Effector memory CD4-positive, alpha-beta T cell (primary cell): ENCODE measurements around the gene RNF207.

Experiments used
- DNase-seq, 3 donors: peaks; one replicate each; pipeline ENCODE4 v3.0.0-alpha.2; 2020
- H3K27ac ChIP-seq: 2 replicates; pipeline ENCODE4 v1.7.0; 2013; ENCODE audit warnings: mild to moderate bottlenecking, low read length, moderate library complexity; ENCODE audit not compliant: insufficient read depth, poor library complexity, severe bottlenecking
- H3K27me3 ChIP-seq: replicated peaks from 2 replicates; pipeline ENCODE4 v1.7.0; 2013; ENCODE audit warnings: mild to moderate bottlenecking, low read length; ENCODE audit not compliant: insufficient read depth, control insufficient read depth, poor library complexity, severe bottlenecking
- H3K36me3 ChIP-seq: 2 replicates; pipeline ENCODE4 v1.7.0; 2013; ENCODE audit warnings: mild to moderate bottlenecking, low read length, moderate library complexity; ENCODE audit not compliant: control insufficient read depth, insufficient read depth
- H3K4me1 ChIP-seq: 2 replicates; pipeline ENCODE4 v1.7.0; 2013; ENCODE audit warnings: low read length, mild to moderate bottlenecking; ENCODE audit not compliant: control insufficient read depth, insufficient read depth, poor library complexity, severe bottlenecking
- H3K4me3 ChIP-seq: 2 replicates; pipeline ENCODE4 v1.7.0; 2013; ENCODE audit warnings: low read length, low read depth, mild to moderate bottlenecking; ENCODE audit not compliant: insufficient read depth, poor library complexity, severe bottlenecking
- H3K9me3 ChIP-seq: 2 replicates; pipeline ENCODE4 v1.7.0; 2013; ENCODE audit warnings: mild to moderate bottlenecking, low read length, moderate library complexity; ENCODE audit not compliant: control insufficient read depth

The RNF207 gene

DNA sequence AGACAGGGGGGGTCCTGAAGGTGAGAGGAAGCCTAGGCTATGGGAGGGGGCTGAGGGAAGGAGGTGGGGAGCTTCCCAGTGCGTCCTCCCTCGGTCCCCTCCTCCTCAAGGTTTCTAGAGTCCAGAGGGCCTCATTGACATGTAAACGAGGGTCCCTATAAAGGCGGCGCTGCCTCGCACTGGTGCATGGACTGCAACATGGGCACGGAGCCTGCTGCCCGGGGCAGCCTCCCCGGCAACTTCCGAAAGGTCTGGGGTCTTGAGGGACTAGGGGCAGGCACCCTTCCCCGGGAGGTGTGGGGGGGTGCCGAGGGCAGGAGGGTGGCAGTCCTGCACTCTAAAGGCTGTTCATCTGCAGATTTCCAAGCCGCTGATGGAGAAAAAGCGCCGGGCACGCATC, 38.1 kb downstream of the RNF207 start, which contains the start of gene HES3:
TSS of gene HES3 (plus strand) at position 187 of the 400 bp plus-strand sequence. CDS start at position 374, 187 bp downstream.
- Histone ChIP-seq H3K27me3 (peaks cover 75% of the 10 kb centered on the region), H3K4me1 (peaks cover 28% of the 10 kb centered on the region)

DNA sequence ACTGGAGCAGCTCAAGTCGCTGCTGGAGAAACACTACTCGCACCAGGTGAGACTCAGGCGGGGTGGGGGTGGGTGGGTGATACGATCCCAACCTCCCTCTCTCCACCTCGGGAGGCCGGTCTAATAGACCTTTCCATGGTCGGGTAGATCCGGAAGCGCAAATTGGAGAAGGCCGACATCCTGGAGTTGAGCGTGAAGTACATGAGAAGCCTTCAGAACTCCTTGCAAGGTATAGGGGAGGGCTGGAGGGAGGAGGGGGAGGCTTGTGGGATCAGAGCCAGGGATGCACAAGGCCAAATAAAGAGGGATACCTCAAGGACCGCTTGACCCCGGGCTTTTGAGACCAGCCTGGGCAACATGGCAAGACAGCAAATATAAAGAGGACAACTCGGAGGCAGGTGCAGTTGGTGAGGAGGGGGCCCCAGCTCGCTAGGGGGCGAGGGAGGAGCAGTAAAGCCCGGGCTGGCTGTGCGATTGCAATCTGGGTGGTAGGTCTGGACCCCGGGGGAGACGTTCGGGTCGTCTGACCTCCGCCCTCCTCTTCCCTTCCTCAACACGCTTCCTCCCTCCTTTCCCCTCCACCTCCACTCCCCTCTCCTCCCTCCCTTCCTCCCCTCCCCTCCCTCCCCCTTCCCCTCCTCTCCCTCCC, 38.6 kb downstream of the RNF207 start:
- no peak for DNase-seq
- H3K4me3 ChIP-seq, result no peak overlapping the region
- H3K27ac ChIP-seq, result no peak overlapping the region
- peaks cover 77% of the 10 kb centered on the region for H3K27me3 ChIP-seq
- H3K9me3 ChIP-seq, result no peaks in the 10 kb centered on the region
- H3K4me1 ChIP-seq, result peaks cover 30% of the 10 kb centered on the region
- no peaks in the 10 kb centered on the region for H3K36me3 ChIP-seq

More for the DNA sequence above, 38.1 kb downstream of the RNF207 start, which contains the start of gene HES3:
- Histone ChIP-seq H3K9me3 (no peaks in the 10 kb centered on the region), H3K4me3 (no peak within 1 kb of the TSS), H3K36me3 (no peaks in the 10 kb centered on the region), H3K27ac (no peak within 1 kb of the TSS)
- no peak for DNase-seq

DNA sequence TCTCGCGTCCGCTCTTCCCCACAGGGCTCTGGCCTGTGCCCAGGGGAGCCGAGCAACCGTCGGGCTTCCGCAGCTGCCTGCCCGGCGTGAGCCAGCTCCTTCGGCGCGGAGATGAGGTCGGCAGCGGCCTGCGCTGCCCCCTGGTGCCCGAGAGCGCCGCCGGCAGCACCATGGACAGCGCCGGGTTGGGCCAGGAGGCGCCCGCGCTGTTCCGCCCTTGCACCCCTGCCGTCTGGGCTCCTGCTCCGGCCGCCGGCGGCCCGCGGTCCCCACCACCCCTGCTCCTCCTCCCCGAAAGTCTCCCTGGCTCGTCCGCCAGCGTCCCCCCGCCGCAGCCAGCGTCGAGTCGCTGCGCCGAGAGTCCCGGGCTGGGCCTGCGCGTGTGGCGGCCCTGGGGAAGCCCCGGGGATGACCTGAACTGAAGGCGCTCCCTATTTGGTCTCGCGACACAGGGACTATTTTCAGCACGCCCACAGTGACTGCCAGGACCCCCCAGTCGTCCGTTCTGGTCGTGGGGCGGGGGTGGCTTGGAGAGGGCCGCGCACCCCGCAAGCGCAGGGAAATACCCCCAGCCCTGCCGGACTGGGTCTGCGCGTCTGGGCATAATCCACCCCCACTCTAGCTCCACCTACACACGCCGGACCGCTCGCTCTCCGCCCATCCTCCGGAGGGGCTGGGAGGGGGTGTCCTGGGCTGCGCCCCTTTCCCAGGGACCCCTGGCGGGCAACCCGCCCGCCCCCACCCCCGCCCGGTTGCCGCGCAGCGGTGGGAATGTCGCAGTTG, 39.4 kb downstream of the RNF207 start:
- Histone ChIP-seq H3K4me1 (peaks cover 30% of the 10 kb centered on the region), H3K4me3 (no peak overlapping the region)

DNA sequence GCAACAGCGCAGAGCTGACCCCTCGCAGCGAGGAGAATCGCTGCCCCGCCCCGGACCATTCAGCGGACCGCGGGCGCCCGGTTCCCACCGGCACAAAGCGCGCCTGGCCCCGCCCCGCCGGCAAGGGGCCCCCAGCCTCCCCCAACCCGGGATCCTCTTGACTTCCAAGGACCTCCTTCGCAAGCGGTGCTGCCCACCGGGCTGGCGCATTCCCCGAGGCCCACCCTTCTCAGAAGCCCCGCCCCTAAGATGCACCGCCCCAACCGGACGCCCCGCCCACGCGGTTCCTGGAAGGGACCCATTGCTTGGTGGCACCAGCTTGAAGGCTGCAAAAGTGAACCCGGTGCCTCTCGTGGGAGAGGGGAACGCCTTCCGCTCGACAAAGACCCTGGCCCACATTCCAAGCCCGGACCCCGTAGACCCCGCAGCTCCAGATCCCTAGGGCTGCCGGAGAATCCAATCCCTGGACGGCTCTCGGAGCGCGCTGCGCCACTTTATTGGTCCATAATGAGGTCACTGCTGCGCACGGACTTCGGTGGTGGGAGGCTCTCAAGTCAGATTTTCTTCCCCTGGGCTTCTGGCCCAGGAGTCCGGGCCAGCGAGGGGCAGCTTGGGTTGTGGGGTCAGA, 40.1 kb downstream of the RNF207 start:
- no peaks in the 10 kb centered on the region for H3K9me3 ChIP-seq
- peak in 1 of 3 donors; percentile 24 for DNase-seq
- H3K4me3 ChIP-seq, result no peak overlapping the region
- H3K27ac ChIP-seq, result no peak overlapping the region
- H3K4me1 ChIP-seq, result peaks cover 30% of the 10 kb centered on the region
- H3K27me3 ChIP-seq, result peaks cover 78% of the 10 kb centered on the region
- H3K36me3 ChIP-seq, result no peaks in the 10 kb centered on the region

More for the DNA sequence above, 39.4 kb downstream of the RNF207 start:
- no peaks in the 10 kb centered on the region for H3K36me3 ChIP-seq
- H3K27me3 ChIP-seq, result peaks cover 77% of the 10 kb centered on the region
- peak; percentile 58 to 66 (median 65) for DNase-seq
- H3K27ac ChIP-seq, result no peak overlapping the region
- H3K9me3 ChIP-seq, result no peaks in the 10 kb centered on the region

GRCh38 chr1:6246497-6247467, 40.9 kb downstream of the RNF207 start:
- peaks cover 29% of the 10 kb centered on the region for H3K4me1 ChIP-seq
- H3K36me3 ChIP-seq, result no peaks in the 10 kb centered on the region
- no peak overlapping the region for H3K27ac ChIP-seq
- no peak overlapping the region for H3K4me3 ChIP-seq
- peaks cover 71% of the 10 kb centered on the region for H3K27me3 ChIP-seq
- peak; percentile 54 to 72 (median 66) for DNase-seq
- no peaks in the 10 kb centered on the region for H3K9me3 ChIP-seq

GRCh38 chr1:6247651-6248050, 41.7 kb downstream of the RNF207 start:
- Histone ChIP-seq H3K36me3 (no peaks in the 10 kb centered on the region), H3K9me3 (no peaks in the 10 kb centered on the region), H3K4me3 (no peak overlapping the region), H3K27ac (no peak overlapping the region), H3K27me3 (peaks cover 66% of the 10 kb centered on the region), H3K4me1 (peaks cover 24% of the 10 kb centered on the region)
- no peak for DNase-seq

DNA sequence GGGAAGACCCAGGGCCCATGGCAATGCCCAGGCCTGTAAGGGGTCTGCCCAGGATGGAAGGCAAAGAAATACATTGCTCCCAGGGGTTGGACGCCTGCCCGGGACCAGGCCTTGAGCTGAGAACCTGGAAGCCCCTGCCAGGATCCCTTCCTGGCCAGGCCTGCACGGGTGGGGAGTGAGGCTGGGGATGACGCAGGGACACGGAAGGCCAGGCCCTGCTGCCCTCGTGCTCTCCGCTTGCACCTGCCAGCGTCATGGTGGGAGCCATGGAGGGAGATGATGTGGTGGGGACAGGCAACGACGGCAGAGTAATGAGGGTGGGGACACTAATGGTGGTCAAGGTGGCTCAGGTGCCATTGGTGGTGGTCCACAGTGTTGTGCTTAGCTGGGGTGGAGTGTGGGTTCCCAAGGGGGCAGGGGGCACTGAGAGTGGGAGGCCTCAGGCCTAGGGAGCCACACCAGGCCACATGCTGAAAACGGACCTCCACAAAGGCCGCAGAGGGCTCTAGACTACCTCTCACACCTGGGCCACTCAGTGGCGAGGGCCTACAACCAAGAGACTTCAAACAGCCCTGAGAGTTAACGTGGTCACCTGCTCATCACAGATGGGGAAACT, 42.4 kb downstream of the RNF207 start:
- Histone ChIP-seq H3K27ac (no peak overlapping the region), H3K4me1 (peaks cover 24% of the 10 kb centered on the region), H3K27me3 (peaks cover 61% of the 10 kb centered on the region), H3K9me3 (no peaks in the 10 kb centered on the region), H3K4me3 (no peak overlapping the region), H3K36me3 (no peaks in the 10 kb centered on the region)
- DNase-seq, result no peak

- Histone ChIP-seq H3K4me1 (peaks cover 24% of the 10 kb centered on the region), H3K9me3 (no peaks in the 10 kb centered on the region), H3K27ac (no peak overlapping the region), H3K4me3 (no peak overlapping the region), H3K27me3 (peaks cover 52% of the 10 kb centered on the region), H3K36me3 (no peaks in the 10 kb centered on the region)
- DNase-seq, result no peak
Observed at GRCh38 chr1:6248932-6249738, 43.2 kb downstream of the RNF207 start.
